Ovary (tissue), 3 donors: ENCODE results near the gene PRSS27.

Experiments
- CTCF ChIP-seq, 3 donors: fragments of 450-650 bp in 2 of 3; fragments of 200-600 bp in 1 of 3; IDR thresholded peaks; one replicate each; pipeline versions ENCODE4 v1.5.1 to v1.8.0; 2016 to 2022; ENCODE audit warnings: antibody characterized with exemption in 3 of 3, mild to moderate bottlenecking in 1 of 3
- EP300 ChIP-seq: sonication (generic); formaldehyde crosslinking; IDR thresholded peaks from one replicate; pipeline ENCODE4 v1.6.1; 2017; ENCODE audit warnings: antibody characterized with exemption
- POLR2A ChIP-seq: fragments of 450-650 bp; IDR thresholded peaks from one replicate; pipeline ENCODE4 v1.6.1; 2017; ENCODE audit warnings: antibody characterized with exemption, mild to moderate bottlenecking, moderate library complexity
- donor health status: DM: no; HTN: no; CAD: no.

GRCh38 chr16:2705351-2705750, 14.7 kb downstream of the PRSS27 start:
- TF ChIP-seq CTCF (IDR thresholded peaks at IDR 0.05) (no peak), POLR2A (no peak), EP300 (no peak)
